ENCODE results near the gene FRS2.

DNA sequence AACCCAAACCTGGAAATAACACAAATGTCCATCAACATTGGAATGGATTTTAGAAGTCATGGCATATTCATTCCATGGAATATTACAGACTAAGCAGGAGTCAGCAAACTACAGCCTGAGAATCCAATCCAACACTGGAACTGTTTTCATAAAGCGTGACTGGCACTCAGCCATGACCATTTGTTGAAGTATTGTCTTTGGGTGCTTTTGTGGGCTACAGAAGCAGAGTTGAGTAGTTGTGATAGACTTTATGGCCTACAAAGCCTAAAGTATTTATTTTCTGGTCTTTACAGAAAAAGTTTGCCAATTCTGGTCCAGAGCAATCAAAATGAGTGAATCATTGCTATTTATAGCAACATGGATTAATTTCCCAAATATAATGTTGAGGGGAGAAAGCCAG, 34.5 kb upstream of the FRS2 start:
- TF ChIP-seq EZH2phosphoT487 (IDR thresholded peaks at IDR 0.05; ENCODE audit: borderline replicate concordance, low read length) (no peak), EZH2 (IDR thresholded peaks at IDR 0.05; ENCODE audit: low read length, unreplicated experiment) (no peak)
- TF ChIP-seq, protein P1, sequence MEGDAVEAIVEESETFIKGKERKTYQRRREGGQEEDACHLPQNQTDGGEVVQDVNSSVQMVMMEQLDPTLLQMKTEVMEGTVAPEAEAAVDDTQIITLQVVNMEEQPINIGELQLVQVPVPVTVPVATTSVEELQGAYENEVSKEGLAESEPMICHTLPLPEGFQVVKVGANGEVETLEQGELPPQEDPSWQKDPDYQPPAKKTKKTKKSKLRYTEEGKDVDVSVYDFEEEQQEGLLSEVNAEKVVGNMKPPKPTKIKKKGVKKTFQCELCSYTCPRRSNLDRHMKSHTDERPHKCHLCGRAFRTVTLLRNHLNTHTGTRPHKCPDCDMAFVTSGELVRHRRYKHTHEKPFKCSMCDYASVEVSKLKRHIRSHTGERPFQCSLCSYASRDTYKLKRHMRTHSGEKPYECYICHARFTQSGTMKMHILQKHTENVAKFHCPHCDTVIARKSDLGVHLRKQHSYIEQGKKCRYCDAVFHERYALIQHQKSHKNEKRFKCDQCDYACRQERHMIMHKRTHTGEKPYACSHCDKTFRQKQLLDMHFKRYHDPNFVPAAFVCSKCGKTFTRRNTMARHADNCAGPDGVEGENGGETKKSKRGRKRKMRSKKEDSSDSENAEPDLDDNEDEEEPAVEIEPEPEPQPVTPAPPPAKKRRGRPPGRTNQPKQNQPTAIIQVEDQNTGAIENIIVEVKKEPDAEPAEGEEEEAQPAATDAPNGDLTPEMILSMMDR (conservative IDR thresholded peaks at IDR 0.05; ENCODE audit: low read depth, low read length) = no peak

Measured in PC-3 (cell line).